GM12892 (cell line): Measurements from ENCODE around the gene MYO7A.

Source experiments
- POLR2A ChIP-seq: IDR thresholded peaks from 2 replicates; pipeline ENCODE4 v1.6.1; 2011; ENCODE audit warnings: low read depth, low read length, control low read depth
- POLR2AphosphoS5 ChIP-seq: IDR thresholded peaks from 2 replicates; pipeline ENCODE4 v1.6.1; 2011; ENCODE audit warnings: low read depth, low read length, control low read depth
- TAF1 ChIP-seq: IDR thresholded peaks from 2 replicates; pipeline ENCODE4 v1.6.1; 2011; ENCODE audit warnings: low read depth, mild to moderate bottlenecking, control low read depth, low read length, borderline replicate concordance

- TF ChIP-seq POLR2A (no peak), TAF1 (no peak), POLR2AphosphoS5 (no peak)
These were observed 53.2 kb downstream of the MYO7A start for GRCh38 chr11:77181226-77181625.
